ENCODE results near the gene MICAL1.

DNA sequence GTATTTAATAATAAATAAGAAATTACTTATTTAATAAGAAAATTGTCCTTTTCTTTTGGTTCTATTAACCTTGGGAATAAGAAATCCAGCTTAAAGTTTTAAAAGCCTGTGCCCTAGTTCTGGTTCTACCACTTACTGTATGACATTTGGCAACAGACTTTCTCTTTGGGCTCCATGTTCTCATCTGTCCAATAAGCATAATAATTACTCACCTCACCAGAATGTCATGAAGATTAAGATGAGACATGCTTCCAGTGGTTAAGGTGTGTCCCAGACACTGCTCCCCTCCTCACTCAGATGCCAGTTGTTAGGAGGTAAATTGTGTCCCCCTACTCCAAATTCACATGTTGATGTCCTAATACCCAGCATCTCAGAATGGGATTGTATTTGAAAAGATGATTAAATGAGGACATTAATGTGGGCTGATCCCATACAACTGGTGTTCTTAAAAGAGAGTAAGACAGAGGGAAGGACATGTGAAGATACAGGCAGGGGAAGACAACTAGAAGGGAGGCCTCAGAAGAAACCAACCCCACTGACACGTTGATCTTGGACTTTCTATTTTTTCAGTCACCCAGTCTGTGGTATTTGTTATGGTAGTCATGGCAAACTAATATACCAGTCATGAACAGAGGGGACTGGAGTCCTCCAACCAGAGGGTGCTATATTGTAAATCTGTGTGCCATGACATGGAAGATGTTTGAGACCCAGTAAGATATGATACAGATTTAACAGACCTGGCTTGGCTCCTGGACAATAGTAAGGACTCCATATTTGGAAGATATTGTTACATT is 6.4 kb upstream of the MICAL1 start:
- TF ChIP-seq POLR2A (IDR thresholded peaks at IDR 0.05) (no peak), POLR2AphosphoS5 (IDR thresholded peaks at IDR 0.05) (no peak)
- TF ChIP-seq, protein P1, sequence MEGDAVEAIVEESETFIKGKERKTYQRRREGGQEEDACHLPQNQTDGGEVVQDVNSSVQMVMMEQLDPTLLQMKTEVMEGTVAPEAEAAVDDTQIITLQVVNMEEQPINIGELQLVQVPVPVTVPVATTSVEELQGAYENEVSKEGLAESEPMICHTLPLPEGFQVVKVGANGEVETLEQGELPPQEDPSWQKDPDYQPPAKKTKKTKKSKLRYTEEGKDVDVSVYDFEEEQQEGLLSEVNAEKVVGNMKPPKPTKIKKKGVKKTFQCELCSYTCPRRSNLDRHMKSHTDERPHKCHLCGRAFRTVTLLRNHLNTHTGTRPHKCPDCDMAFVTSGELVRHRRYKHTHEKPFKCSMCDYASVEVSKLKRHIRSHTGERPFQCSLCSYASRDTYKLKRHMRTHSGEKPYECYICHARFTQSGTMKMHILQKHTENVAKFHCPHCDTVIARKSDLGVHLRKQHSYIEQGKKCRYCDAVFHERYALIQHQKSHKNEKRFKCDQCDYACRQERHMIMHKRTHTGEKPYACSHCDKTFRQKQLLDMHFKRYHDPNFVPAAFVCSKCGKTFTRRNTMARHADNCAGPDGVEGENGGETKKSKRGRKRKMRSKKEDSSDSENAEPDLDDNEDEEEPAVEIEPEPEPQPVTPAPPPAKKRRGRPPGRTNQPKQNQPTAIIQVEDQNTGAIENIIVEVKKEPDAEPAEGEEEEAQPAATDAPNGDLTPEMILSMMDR (IDR thresholded peaks at IDR 0.05 in 8 of 11, conservative IDR thresholded peaks at IDR 0.05 in 3 of 11) = no peak

Measured in spleen (tissue), 7 donors.